Activated CD8-positive, alpha-beta memory T cell treated with anti-CD3 and anti-CD28 coated beads, Interleukin-2, amount 50 U/mL, for 1 hour (primary cell): ENCODE measurements around the gene PPT1.

Experiments used
- DNase-seq: peaks from one replicate; pipeline ENCODE4 v3.0.0-alpha.2; 2020; ENCODE audit errors: extremely low read depth

Gene PPT1

DNA sequence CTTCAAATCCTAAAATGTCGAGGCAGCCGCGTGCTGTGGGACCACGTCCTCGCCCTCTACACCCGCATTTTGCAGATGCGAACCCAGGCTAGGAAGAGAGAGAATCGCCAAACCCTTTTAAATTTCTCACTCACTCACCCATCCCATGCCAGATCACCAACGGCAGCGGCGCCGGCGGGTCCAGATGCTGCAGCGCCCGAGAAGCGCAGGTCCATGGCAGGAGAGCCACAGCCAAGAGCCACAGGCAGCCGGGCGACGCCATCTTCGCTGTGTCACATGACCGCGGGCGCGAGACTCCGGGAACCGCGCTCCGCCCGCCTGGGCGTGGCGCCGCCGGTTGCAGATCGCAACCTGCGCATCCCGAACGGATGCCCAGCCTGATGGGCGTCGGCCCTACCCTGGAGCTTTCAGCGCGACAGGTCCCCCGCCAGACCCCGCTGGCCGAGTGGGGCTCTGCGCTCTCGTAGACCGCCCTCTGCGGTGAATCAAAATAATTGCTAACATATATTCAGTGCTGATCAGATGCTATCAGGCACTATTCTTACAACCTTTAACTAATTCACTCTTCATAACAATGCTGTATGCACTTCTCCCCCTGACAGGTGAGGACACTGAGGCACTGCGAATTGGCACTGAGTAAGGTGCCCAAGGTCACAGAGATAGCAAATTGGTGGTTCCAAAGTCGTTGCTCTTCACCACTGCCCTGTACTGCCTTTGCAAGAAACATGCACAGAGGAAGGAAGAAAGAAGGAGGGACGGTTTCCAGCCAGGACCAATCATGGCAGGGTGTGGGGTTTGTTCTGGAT lies at the start of gene PPT1:
TSS of gene PPT1 (minus strand) at position 276 of the 806 bp plus-strand sequence. CDS start at position 262, 14 bp downstream.
- peak; percentile 32 for DNase-seq

DNA sequence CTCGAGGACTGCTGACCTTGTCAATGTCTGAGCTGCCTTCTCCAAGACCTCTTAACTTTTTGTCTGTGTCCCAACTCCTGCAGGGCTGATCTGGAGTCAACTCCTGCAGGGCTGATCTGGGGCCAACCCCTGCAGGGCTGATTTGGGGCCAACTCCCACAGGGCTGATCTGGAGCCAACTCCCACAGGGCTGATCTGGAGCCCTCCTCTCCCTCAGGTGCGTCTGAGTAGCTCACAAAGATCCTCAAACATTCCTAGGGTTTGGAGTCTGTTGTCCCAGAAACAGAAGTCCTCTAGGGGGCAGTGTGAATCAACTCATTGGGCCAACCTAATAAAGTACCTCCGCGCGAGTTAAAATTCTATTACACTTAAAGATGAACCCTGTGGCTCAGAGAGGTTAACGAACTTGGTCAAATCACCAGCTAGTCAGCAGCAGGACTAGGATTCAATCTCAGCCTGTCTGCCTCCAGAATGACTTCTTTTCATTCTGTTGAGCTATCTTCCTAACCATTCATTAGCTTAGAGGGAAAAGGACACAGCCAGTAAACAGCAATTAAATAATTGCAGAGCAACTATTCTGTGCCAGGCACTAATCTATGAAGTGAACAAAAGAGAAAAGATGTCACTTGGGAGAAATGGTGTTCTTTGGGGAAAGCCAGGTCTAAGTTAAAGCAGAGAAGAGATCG lies 47.0 kb upstream of the PPT1 start:
- DNase-seq: peak; percentile 44

DNA sequence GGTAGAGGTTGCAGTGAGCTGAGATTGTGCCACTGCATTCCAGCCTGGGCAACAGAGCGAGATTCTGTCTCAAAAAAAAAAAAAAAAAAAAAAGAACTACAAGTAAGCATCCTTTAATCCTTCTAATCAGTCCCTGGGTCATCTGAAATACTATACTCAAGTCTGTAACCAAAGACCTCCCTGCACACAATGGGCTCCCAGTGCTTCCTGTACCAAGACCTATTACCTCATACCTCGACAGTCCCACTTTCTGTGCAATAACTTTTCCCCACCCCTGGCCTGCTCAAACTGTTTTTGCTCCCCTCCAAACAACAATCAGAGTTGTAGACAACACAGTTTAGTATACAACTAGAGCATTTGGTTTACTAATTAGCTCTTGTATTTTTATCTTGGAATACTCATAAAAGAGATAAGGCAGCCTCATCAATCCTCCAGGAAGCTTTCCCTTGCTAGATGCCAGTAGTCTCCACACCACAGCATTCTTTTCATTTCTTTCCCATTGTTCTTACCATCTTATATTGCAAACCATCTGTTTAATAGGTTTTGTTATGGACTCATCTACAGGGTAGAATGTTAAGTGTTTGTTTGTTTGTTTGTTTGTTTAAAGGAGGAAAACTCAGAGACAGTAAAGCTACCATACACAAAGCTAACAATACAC lies 45.0 kb upstream of the PPT1 start:
- DNase-seq: no peak

DNA sequence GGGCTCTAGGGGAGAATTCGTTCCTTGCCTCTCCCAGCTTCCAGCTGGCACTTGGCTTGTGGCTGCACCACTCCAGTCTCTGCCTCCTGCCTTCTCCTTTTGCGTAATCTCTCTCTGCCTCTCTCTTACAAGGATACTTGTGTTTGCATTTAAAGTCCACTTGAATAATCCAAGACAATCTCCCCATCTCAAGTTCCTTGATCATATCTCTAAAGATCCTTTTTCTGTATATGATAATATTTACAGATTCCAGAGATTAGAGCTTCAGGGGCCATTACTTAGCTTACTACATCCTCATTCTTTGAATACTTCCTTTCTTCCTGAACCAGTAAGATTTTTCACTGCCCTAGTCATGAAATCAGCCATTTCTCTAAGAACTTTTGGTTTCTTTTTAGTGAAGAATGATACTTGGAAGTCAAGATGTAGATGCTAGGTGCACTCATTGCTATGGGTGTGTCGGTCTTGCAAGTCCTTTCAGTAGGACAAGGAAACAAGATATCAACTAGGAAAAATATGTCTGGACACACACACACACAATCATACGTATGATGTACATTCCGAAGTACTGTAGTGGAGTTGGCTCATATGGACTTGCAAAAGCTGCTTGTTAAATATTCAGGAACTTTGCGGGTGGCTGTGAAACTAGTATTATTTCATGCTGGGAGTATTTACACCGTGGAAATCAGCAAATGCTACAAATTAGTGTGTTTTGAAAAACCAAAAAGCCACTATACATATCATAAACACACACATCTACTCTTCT lies 43.3 kb upstream of the PPT1 start:
- no peak for DNase-seq

DNA sequence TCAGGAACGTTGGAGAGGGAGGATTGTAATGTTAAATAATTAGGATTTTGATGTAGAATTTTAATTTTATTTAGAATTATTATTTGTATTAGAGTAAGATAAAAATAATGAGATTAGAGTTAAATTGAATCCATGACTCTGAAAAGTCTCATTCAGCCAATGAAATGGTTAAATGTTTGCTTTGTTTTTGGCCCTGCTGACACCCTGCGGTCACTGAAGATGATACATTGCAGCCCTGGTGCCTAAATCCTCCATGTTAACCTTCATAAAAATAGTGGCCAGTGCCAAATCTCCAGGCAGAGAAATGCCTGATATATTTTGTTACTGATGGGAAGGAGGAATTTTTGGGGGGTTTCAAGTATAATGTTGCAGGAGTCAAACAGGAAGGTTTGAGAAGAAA lies 36.8 kb upstream of the PPT1 start:
- DNase-seq: no peak

DNA sequence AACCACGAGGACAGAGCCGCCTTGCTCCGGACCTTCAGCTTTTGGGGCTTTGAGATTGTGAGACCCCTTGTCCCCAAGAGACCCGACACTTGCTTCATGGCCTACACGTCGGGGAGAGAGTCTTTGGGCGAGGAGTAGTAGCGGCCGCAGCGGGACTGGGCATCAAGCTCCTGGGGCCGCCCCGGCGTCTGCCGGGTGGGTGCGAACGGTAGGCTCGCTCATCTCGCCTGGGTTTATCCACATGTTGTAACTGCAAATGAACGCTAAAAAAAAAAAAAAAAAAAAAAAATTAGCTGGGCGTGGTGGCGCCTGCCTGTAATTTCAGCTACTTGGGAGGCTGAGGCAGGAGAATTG lies 36.2 kb upstream of the PPT1 start:
- no peak for DNase-seq

DNA sequence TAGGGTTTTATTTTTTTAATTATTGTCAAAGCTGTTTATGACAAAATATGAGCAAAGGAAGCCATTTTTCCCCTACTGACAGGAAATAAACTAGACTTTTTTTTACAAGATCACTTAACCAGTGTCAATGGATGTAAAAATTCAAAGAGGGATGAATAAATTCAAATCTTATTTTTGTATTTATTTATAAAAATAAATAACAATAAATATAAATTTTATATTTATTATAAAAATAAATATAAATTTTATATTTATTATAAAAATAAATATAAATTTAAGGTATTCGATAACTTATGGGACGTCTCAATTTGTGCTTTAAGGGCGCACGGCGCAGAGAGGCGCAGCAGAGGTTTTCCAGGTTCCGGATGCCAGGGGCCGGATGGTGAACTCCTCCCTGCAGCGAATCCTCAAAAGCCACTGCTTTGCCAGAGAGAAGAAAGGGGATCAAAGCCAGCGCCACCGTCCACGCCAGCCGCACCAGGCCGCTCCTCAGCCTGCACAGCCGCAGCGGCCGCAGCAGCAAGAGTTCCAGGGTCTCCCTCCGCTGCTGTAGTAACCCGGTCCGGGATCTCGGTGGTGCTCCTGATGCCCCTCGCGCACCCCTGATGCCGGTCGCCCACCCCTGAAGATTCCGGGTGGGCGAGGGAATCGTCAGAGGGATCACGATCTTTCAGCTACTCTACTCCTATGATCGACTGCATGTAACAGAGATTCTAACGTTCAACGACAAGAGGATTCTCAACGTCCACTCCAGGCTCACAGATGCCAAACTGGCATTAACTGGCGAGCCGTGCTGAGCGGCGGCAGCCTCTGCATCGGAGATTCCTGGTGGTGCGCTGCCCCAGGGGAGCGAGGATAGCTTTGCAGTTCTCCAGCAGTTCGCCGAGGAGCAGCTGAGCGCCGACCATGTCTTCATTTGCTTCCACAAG lies 35.6 kb upstream of the PPT1 start:
- no peak for DNase-seq

DNA sequence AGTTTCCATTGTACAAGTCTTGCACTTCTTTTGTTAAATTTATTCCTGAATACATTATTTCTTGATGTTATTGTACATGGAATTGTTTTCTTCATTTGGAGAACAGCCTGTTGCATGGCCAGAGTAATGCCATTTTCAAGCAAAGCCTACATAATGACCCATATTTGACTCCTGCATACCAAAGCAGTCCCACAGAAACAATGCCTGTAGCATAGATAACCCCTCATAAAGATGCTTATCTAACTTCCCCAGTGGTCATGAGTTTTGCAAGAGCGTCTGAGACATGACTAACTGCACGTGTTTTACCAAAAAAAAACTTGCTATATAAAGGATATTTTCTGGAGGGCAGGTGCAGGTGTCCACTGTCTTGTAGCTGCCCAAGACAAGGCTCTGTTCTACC lies 33.8 kb upstream of the PPT1 start:
- no peak for DNase-seq

DNA sequence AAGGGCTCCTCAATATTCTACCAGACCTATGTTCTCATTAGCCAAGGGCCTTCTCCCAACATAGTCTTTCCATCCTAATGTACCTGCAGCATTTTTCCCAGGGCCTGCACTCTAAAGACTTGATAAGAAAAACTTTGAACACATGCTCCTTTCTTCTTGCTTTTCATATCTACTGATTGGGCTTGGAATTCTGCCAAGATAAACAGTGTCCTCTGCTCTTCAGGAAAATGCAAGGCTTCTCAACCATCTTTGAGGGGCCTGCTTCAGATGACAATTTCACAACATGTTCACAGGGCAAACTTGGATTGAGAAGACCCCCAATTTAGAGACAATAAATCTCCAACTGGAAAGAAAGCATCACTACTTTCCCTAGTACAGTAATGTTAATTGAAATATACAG lies 25.8 kb upstream of the PPT1 start:
- DNase-seq: no peak

DNA sequence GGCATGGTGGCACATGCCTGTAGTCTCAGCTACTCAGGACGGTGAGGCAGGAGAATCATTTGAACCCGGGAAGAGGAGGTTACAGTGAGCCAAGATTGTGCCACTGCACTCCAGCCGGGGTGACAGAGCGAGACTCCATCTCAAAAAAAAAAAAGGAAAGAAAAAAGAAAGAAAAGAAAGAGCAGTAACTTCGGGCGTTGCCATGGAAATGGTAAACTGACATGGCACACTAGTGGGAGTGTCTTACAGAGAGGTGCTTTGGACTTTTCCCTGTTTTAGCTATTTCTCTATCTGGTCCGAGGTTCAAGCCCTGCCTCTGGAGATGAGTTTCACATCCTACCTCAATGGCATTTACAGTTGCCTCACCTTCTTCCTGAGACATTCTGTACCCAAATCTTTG lies 23.1 kb upstream of the PPT1 start:
- no peak for DNase-seq

DNA sequence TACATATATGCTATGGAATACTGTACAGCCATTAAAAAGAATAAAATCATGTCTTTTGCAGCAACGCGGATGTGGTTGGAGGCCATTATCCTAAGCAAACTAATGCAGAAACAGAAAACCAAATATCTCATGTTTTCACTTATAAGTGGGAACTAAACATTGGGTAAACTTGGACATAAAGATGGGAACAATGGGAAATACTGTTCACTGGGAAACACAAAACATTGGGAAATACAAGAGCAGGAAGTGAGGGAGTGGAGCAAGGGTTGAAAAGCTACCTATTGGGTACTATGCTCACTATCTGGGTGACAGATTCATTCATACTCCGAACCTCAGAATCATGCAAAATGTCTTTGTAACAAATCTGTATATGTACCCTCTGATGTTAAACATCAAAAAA lies 17.3 kb upstream of the PPT1 start:
- DNase-seq: no peak

DNA sequence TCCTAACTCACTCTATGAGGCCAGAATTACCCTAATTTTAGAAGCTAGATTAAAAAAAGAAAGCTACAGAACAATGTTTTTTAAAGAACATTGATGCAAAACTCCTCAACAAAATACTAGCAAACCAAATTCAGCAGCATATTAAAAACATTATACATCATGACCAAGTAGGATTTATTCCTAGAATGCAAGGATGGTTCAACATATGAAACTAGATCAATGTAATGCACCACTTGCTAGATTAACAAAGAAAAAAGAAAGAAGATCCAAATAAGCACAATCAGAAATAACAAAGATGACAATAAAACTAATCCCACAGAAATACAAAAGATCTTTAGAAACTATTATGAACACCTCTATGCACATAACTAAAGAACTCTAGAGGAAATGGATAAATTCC lies 13.3 kb upstream of the PPT1 start:
- DNase-seq: no peak

DNA sequence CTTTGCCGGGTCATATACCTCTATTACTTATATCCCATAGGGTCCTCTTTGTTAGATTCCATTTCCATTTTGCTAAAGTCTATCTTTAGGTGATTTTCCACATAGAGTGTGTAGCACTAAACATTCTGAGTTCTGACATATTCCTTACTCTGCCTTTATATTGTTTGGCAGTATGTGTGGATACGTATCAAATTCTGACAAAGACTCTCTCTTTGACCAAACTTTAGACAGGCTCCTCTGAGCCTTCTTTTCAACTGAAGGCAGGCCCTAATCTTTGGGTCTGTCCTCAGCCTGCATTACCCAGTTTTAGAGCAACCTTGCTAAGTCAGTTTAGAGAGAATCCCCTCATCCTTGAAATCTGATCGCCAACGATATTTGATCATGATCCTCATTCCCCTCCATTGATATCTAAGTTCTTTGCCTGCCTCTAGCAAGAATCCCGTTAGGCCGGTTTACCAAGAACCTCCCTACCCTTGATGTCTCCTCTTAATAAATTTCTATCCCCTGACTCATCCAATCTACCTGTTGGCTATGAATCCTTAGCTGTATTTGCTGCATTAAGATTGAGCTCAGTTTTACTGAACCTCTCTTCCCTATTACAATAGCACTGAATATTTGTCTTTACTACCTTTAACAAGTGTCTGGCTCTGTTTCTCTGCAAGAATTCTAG lies 10.4 kb upstream of the PPT1 start:
- DNase-seq: no peak

DNA sequence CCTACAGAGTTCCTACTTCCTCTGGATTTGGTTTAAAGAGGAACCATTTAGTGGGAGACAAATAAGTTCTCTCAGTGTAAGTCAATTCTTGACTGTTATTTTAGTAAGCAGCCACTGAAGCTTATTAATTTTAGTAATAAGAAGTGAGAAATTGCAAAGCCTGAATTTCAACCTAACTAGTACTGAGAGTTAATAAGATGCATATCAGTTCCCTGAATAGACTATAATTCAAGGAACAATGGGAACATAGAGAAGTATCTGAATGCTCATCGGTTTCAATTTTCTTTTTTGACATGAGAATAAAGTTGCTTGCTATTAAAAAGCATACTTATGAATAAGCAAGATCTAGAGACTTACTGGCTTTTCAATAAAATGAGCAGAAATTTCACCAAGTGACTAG lies 8.0 kb upstream of the PPT1 start:
- DNase-seq: no peak

DNA sequence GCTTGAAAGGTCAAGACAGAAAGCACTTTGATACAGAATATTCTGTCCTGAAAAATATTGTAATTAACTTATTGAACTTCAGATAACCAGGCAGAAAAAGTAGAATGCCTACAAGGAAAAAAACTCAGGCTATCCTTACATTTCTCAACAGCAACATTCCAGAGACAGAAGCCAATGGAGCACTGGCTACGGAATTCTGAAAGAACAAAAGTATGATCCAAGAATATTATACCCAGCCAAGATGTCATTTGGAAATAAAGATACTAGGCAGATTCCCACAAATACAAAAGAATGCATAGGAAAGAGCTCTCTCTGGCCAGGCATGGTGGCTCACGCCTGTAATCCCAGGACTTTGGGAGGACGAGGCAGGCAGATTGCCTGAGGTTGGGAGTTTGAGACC lies 5.8 kb upstream of the PPT1 start:
- DNase-seq: no peak

DNA sequence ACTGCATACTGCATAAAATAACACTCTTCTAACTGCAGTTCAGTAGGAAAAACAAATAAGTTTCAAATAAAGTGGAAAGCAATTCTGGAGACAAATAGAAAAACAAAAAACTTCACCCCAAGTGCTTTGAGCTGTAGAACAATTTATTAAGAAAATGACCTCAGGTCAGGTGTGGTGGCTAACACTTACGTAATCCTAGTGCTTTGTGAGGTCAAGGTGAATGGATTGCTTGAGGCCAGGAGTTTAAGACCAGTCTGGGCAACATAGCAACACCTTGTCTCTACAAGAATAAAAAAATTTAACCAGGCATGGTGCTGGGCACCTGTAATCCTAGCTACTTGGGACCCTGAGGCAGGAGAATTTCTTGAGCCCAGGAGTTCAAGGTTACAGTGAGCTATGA lies 5.0 kb upstream of the PPT1 start:
- DNase-seq: no peak

DNA sequence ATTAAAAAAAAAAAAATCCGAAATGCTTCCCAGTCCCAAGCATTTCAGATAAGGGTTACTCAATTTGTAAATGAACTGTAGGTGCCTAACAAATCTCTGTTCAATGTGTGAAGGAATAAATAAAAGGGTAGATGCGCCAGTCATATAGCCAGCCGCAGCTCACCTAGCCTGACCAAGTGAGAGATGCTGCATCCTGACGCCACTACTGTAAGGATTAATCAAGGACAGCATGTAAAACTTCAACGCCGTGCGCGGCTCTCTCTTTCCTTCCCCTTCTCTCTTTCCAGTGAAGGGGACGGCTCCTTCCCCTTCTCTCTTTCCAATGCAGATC lies 441 bp downstream of the PPT1 start:
- DNase-seq: no peak

DNA sequence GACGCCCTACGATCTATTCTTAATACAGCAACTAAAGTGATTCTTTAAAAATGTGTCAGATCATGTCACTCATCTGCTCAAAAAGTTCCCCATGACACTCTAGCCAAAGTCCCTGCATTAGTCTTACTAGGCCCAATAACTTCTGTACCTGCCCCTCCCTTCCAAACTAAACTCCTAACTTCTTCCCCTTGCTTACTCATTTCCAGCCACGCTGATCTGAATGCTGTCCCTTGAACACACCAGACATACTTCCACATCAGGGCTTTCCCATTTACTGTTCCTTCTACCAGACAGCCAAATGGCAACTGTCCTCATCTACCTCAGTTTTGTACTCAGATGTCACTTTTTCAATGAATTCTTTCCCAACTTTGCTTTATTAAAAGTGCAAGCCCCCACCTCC lies 1.2 kb downstream of the PPT1 start:
- no peak for DNase-seq

DNA sequence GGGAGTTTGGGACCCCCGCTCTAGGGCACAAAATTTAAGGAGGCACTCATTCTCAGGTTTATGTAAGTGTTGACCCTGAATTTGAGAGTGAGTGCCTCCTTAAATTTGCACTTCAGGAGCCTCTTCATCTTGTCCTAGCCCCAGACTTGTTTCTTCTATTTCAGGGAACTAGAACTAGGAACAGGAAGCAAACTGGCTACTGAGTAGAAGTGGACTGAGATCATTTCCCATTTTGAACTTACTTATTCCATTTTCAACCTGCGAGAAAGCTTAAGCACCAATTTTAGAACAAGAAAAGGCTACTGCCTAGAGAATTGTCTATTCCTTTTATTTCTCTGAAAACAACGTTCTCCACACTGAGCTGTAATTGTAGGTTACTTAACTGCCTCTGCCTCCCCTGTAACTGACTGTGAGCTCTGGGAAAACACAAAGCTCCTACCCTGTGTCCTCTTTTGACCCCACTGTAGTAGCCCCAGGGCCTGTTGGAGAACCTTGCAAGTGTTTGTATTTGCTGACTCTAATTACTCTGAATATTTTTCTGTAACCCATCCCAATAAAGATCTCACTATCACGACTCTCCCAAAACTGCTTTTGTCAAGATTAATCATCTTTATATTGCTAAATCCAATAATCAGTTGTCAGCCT lies 2.5 kb downstream of the PPT1 start:
- DNase-seq: no peak
